NCI-H2227 (cell line): ENCODE data around the gene ATP2B2.
A peak's percentile ranks its signal among the peaks of the same experiment; 100 is the strongest.

Experiments used
- DNase-seq: peaks from one replicate; lab custom pipeline; 2025; ENCODE audit not compliant: unreplicated experiment; lab: John Stamatoyannopoulos, UW

Gene ATP2B2

GRCh38 chr3:10453431-10454163 lies 51.8 kb downstream of the ATP2B2 start:
- DNase-seq = no peak

- no peak for DNase-seq
Measured at GRCh38 chr3:10450494-10451440, 54.6 kb downstream of the ATP2B2 start.

- no peak for DNase-seq
Measured at GRCh38 chr3:10449436-10449835, 56.0 kb downstream of the ATP2B2 start.

GRCh38 chr3:10448544-10448943 lies 56.8 kb downstream of the ATP2B2 start:
- no peak for DNase-seq

GRCh38 chr3:10447527-10448260 lies 57.7 kb downstream of the ATP2B2 start:
- no peak for DNase-seq

- no peak for DNase-seq
Measured at GRCh38 chr3:10447110-10447509, 58.3 kb downstream of the ATP2B2 start.

- DNase-seq = no peak
Measured at GRCh38 chr3:10445561-10446175, 59.7 kb downstream of the ATP2B2 start.

- no peak for DNase-seq
Measured at GRCh38 chr3:10444511-10444910, 60.9 kb downstream of the ATP2B2 start.

GRCh38 chr3:10444110-10444429 lies 61.3 kb downstream of the ATP2B2 start:
- DNase-seq = no peak

- no peak for DNase-seq
Measured at GRCh38 chr3:10443272-10444109, 61.9 kb downstream of the ATP2B2 start.

- no peak for DNase-seq
Measured at GRCh38 chr3:10442151-10442795, 63.1 kb downstream of the ATP2B2 start.

GRCh38 chr3:10440684-10441083 lies 64.7 kb downstream of the ATP2B2 start:
- no peak for DNase-seq

GRCh38 chr3:10438902-10439610 lies 66.3 kb downstream of the ATP2B2 start:
- DNase-seq = no peak

GRCh38 chr3:10437995-10438901 lies 67.1 kb downstream of the ATP2B2 start:
- peak; percentile 42 for DNase-seq

GRCh38 chr3:10437272-10437994 lies 68.0 kb downstream of the ATP2B2 start:
- DNase-seq = no peak

GRCh38 chr3:10435850-10436249 lies 69.5 kb downstream of the ATP2B2 start:
- DNase-seq = no peak

GRCh38 chr3:10434938-10435336 lies 70.4 kb downstream of the ATP2B2 start:
- no peak for DNase-seq
